HL-60 (cell line): Measurements from ENCODE around the gene MAPK12.

Source experiments
- DNase-seq, 2 experiments: peaks; one replicate each; pipeline ENCODE4 v3.0.0-alpha.2; 2010 to 2020; ENCODE audit warnings: low read depth in 1 of 2, low spot score in 1 of 2
- H3K27ac ChIP-seq: fragments of 250-450 bp; sonication (Bioruptor Pico); replicated peaks from 2 replicates; pipeline ENCODE4 v1.5.1; 2020; ENCODE audit warnings: mild to moderate bottlenecking, moderate library complexity
- H3K27me3 ChIP-seq: fragments of 250-450 bp; sonication (Bioruptor Pico); 2 replicates; pipeline ENCODE4 v1.5.1; 2021; ENCODE audit warnings: mild to moderate bottlenecking, moderate library complexity; ENCODE audit not compliant: insufficient read depth, poor library complexity, severe bottlenecking
- H3K4me3 ChIP-seq: replicated peaks from 2 replicates; pipeline ENCODE4 v1.5.1; 2011; ENCODE audit warnings: mild to moderate bottlenecking, control low read depth, low read length; ENCODE audit not compliant: insufficient read depth
- CTCF ChIP-seq: IDR thresholded peaks from one replicate; pipeline ENCODE4 v1.5.1; 2011; ENCODE audit warnings: low read length, control low read depth, inconsistent platforms; ENCODE audit not compliant: insufficient read depth
- GABPA ChIP-seq: IDR thresholded peaks from 2 replicates; pipeline ENCODE4 v1.6.1; 2012; ENCODE audit warnings: low read depth
- POLR2AphosphoS5 ChIP-seq: IDR thresholded peaks from 2 replicates; pipeline ENCODE4 v1.6.1; 2012; ENCODE audit warnings: low read depth
- REST ChIP-seq: IDR thresholded peaks from 2 replicates; pipeline ENCODE4 v1.6.1; 2012; ENCODE audit warnings: low read depth; ENCODE audit not compliant: insufficient replicate concordance
- SPI1 ChIP-seq: IDR thresholded peaks from 2 replicates; pipeline ENCODE4 v1.6.1; 2012; ENCODE audit warnings: low read depth, mild to moderate bottlenecking, borderline replicate concordance

Gene MAPK12

GRCh38 chr22:50280022-50280707 lies 18.7 kb upstream of the MAPK12 start:
- Histone ChIP-seq H3K4me3 (no peak overlapping the region), H3K27ac (no peak overlapping the region), H3K27me3 (no peaks in the 10 kb centered on the region)
- TF ChIP-seq REST, result no peak
- TF ChIP-seq SPI1, result no peak
- TF ChIP-seq POLR2AphosphoS5, result no peak
- no peak for TF ChIP-seq GABPA
- TF ChIP-seq CTCF, result no peak
- DNase-seq, result no peak

GRCh38 chr22:50278956-50279619 lies 17.6 kb upstream of the MAPK12 start:
- DNase-seq, result no peak
- no peak overlapping the region for H3K27ac ChIP-seq
- TF ChIP-seq REST (no peak), CTCF (no peak), GABPA (no peak), POLR2AphosphoS5 (no peak), SPI1 (no peak)
- no peaks in the 10 kb centered on the region for H3K27me3 ChIP-seq
- no peak overlapping the region for H3K4me3 ChIP-seq

- no peak for TF ChIP-seq POLR2AphosphoS5
- no peak for TF ChIP-seq GABPA
- TF ChIP-seq CTCF, result no peak
- no peak for TF ChIP-seq REST
- TF ChIP-seq SPI1, result no peak
- Histone ChIP-seq H3K4me3 (no peak overlapping the region), H3K27me3 (no peaks in the 10 kb centered on the region), H3K27ac (no peak overlapping the region)
- DNase-seq, result no peak
Observed at GRCh38 chr22:50278461-50278860, 17.0 kb upstream of the MAPK12 start.
